Endodermal cell (in vitro differentiated cells): ENCODE measurements around the gene FDCSP. TPM values are rescaled to one million over a fixed set of nuclear protein-coding genes. Genes with fewer than 3 reads are reported as not detected.

Source experiments
- DNase-seq: peaks from one replicate; pipeline ENCODE4 v3.0.0-alpha.2; 2017
- H3K27ac ChIP-seq: 2 replicates; pipeline ENCODE4 v1.5.1; 2013; ENCODE audit warnings: mild to moderate bottlenecking, low read depth, low read length, moderate library complexity
- H3K27me3 ChIP-seq: 2 replicates; pipeline ENCODE4 v1.6.1; 2013; ENCODE audit warnings: mild to moderate bottlenecking, low read length, moderate library complexity; ENCODE audit not compliant: insufficient read depth, control insufficient read depth, poor library complexity, severe bottlenecking
- H3K36me3 ChIP-seq: 2 replicates; pipeline ENCODE4 v1.7.0; 2013; ENCODE audit warnings: mild to moderate bottlenecking, low read length, moderate library complexity; ENCODE audit not compliant: control insufficient read depth, insufficient read depth
- H3K4me1 ChIP-seq: one replicate; pipeline ENCODE4 v1.7.0; 2013; ENCODE audit warnings: low read length; ENCODE audit not compliant: control insufficient read depth, insufficient read depth
- H3K4me3 ChIP-seq: 2 replicates; pipeline ENCODE4 v1.5.1; 2013; ENCODE audit warnings: mild to moderate bottlenecking, low read length, moderate library complexity
- H3K9ac ChIP-seq: 2 replicates; pipeline ENCODE4 v1.6.1; 2013; ENCODE audit warnings: mild to moderate bottlenecking, low read length, moderate library complexity; ENCODE audit not compliant: poor library complexity, severe bottlenecking; ENCODE audit errors: extremely low read depth
- H3K9me3 ChIP-seq: 2 replicates; pipeline ENCODE4 v1.6.1; 2013; ENCODE audit warnings: mild to moderate bottlenecking, low read length, moderate library complexity; ENCODE audit not compliant: control insufficient read depth
- H3K27ac Mint-ChIP-seq: 2 replicates; pipeline ENCODE4 v1.8.0; 2020; ENCODE audit warnings: mixed read lengths
- H3K27me3 Mint-ChIP-seq: 2 replicates; pipeline ENCODE4 v1.8.0; 2021; ENCODE audit warnings: mild to moderate bottlenecking, mixed read lengths; ENCODE audit not compliant: insufficient read depth
- H3K36me3 Mint-ChIP-seq: 2 replicates; pipeline ENCODE4 v1.8.0; 2020; ENCODE audit warnings: low read depth, mixed read lengths
- H3K4me1 Mint-ChIP-seq: 2 replicates; pipeline ENCODE4 v1.8.0; 2020; ENCODE audit warnings: mixed read lengths
- H3K4me3 Mint-ChIP-seq: 2 replicates; pipeline ENCODE4 v1.8.0; 2020; ENCODE audit warnings: mild to moderate bottlenecking, moderate library complexity, mixed read lengths
- H3K9me3 Mint-ChIP-seq: 2 replicates; pipeline ENCODE4 v1.8.0; 2020; ENCODE audit warnings: mild to moderate bottlenecking, mixed read lengths
- CTCF ChIP-seq: fragments of 200-600 bp; sonication (generic); conservative IDR thresholded peaks from 2 replicates; pipeline ENCODE4 v1.5.0; 2021; ENCODE audit warnings: antibody characterized with exemption, mild to moderate bottlenecking
- WGBS, 2 experiments: methylation state at CpG; one replicate each; pipeline versions ENCODE4 v1.1.5 to v1.1.7; 2013; ENCODE audit warnings: missing lambda C conversion rate in 2 of 2, mixed read lengths in 1 of 2; ENCODE audit not compliant: insufficient coverage in 1 of 2, insufficient read length in 1 of 2; 5-methylcytosine and 5-hydroxymethylcytosine counted together
- total RNA-seq, 2 donors: library from RNA; stranded (reverse); fragmentation: NEBNext Ultra II Directional in 1 of 2; extraction: Animal tissue kit (Norgen Biotek cat#: 25700) in 1 of 2; gene quantifications; 2 replicates in 1 of 2; 3 replicates in 1 of 2; pipeline ENCODE4 v1.2.1, GENCODE V29; 2021

FDCSP gene
- total RNA-seq, 2 donors from 2014 or later: not detected

GRCh38 chr4:70269674-70270073, 43.8 kb downstream of the FDCSP start:
- no peak overlapping the region for H3K27ac Mint-ChIP-seq
- no peaks in the 10 kb centered on the region for H3K27me3 ChIP-seq
- peak; percentile 62 for TF ChIP-seq CTCF
- H3K4me3 Mint-ChIP-seq: no peak overlapping the region
- H3K4me1 Mint-ChIP-seq: no peaks in the 10 kb centered on the region
- no peak overlapping the region for H3K4me3 ChIP-seq
- no peak overlapping the region for H3K9ac ChIP-seq
- no peak overlapping the region for H3K27ac ChIP-seq
- no peaks in the 10 kb centered on the region for H3K4me1 ChIP-seq
- WGBS, 2 experiments: 11% methylated on average over 1 of the region's 1 CpG; no CpG with 5 or more reads in 1 of the 2 experiments
- no peaks in the 10 kb centered on the region for H3K9me3 ChIP-seq
- peaks cover 2% of the 10 kb centered on the region for H3K27me3 Mint-ChIP-seq
- H3K36me3 ChIP-seq: no peaks in the 10 kb centered on the region
- no peaks in the 10 kb centered on the region for H3K9me3 Mint-ChIP-seq
- DNase-seq: no peak
- H3K36me3 Mint-ChIP-seq: no peaks in the 10 kb centered on the region

GRCh38 chr4:70277121-70277520, 51.2 kb downstream of the FDCSP start:
- Mint-ChIP-seq H3K4me1 (no peaks in the 10 kb centered on the region), H3K27me3 (no peaks in the 10 kb centered on the region), H3K27ac (no peak overlapping the region), H3K9me3 (no peaks in the 10 kb centered on the region), H3K36me3 (no peaks in the 10 kb centered on the region), H3K4me3 (no peak overlapping the region)
- Histone ChIP-seq H3K9ac (no peak overlapping the region), H3K4me3 (no peak overlapping the region), H3K27ac (no peak overlapping the region), H3K4me1 (no peaks in the 10 kb centered on the region), H3K27me3 (no peaks in the 10 kb centered on the region), H3K36me3 (no peaks in the 10 kb centered on the region), H3K9me3 (no peaks in the 10 kb centered on the region)
- TF ChIP-seq CTCF: no peak
- no peak for DNase-seq
- WGBS, 2 experiments: 94 to 100% methylated on average over 2 of the region's 2 CpGs

GRCh38 chr4:70280567-70280966, 54.6 kb downstream of the FDCSP start:
- Histone ChIP-seq H3K4me3 (no peak overlapping the region), H3K9me3 (no peaks in the 10 kb centered on the region), H3K9ac (no peak overlapping the region), H3K27ac (no peak overlapping the region), H3K4me1 (no peaks in the 10 kb centered on the region), H3K27me3 (no peaks in the 10 kb centered on the region), H3K36me3 (no peaks in the 10 kb centered on the region)
- WGBS, 2 experiments: 85 to 100% methylated on average over 1 of the region's 1 CpG
- Mint-ChIP-seq H3K27ac (no peak overlapping the region), H3K36me3 (no peaks in the 10 kb centered on the region), H3K27me3 (peaks cover 2% of the 10 kb centered on the region), H3K4me1 (no peaks in the 10 kb centered on the region), H3K4me3 (no peak overlapping the region), H3K9me3 (no peaks in the 10 kb centered on the region)
- DNase-seq: no peak
- TF ChIP-seq CTCF: no peak

Other genes starting within 250 kb of the FDCSP start
- not detected for gene STATH, start 230.2 kb upstream of the FDCSP start, total RNA-seq
- not detected for gene HTN3, start 197.7 kb upstream of the FDCSP start, total RNA-seq
- not detected for gene HTN1, start 175.7 kb upstream of the FDCSP start, total RNA-seq
- gene PRR27, start 71.9 kb upstream of the FDCSP start, total RNA-seq: not detected
- not detected for gene ODAM, start 30.4 kb upstream of the FDCSP start, total RNA-seq
- gene CSN3, start 16.5 kb downstream of the FDCSP start, total RNA-seq: not detected
- gene CABS1, start 108.9 kb downstream of the FDCSP start, total RNA-seq: 1 to 10 TPM; 2.8 to 6.3 TPM
- not detected for gene SMR3A, start 134.6 kb downstream of the FDCSP start, total RNA-seq
- not detected for gene SMR3B, start 157.0 kb downstream of the FDCSP start, total RNA-seq
- not detected for gene OPRPN, start 171.8 kb downstream of the FDCSP start, total RNA-seq
- not detected for gene MUC7, start 246.1 kb downstream of the FDCSP start, total RNA-seq